Astrocyte (in vitro differentiated cells and primary cell): Measurements from ENCODE around the gene PHC2. TPM values are rescaled to one million over a fixed set of nuclear protein-coding genes. Genes with fewer than 3 reads are reported as not detected.

ENCODE experiments used
- DNase-seq: peaks from one replicate; pipeline ENCODE4 v3.0.0-alpha.2; 2010; ENCODE audit warnings: low read depth
- FAIRE-seq: peaks from 2 replicates; lab custom pipeline; 2011; peaks lifted over from hg19 to GRCh38; lab: Jason Lieb, UNC
- H2AFZ ChIP-seq: 2 replicates; pipeline ENCODE4 v1.6.0; 2012; ENCODE audit warnings: low read depth, low read length, inconsistent platforms
- H3K27ac ChIP-seq: 2 replicates; pipeline ENCODE4 v1.5.1; 2011; ENCODE audit warnings: low read depth, low read length, inconsistent platforms
- H3K27me3 ChIP-seq: 2 replicates; pipeline ENCODE4 v1.6.0; 2011; ENCODE audit warnings: low read length, inconsistent platforms; ENCODE audit not compliant: insufficient read depth
- H3K36me3 ChIP-seq: 2 replicates; pipeline ENCODE4 v1.5.1; 2011; ENCODE audit warnings: low read length, inconsistent platforms; ENCODE audit not compliant: insufficient read depth
- H3K4me1 ChIP-seq: 2 replicates; pipeline ENCODE4 v1.5.1; 2011; ENCODE audit warnings: low read length, inconsistent platforms; ENCODE audit not compliant: insufficient read depth
- H3K4me2 ChIP-seq: 2 replicates; pipeline ENCODE4 v1.6.0; 2012; ENCODE audit warnings: low read length, inconsistent platforms
- H3K4me3 ChIP-seq: 2 replicates; pipeline ENCODE4 v1.5.1; 2011; ENCODE audit warnings: low read depth, mild to moderate bottlenecking, low read length, inconsistent platforms; ENCODE audit not compliant: insufficient read depth
- H3K79me2 ChIP-seq: 2 replicates; pipeline ENCODE4 v1.6.0; 2012; ENCODE audit warnings: mild to moderate bottlenecking, low read length, inconsistent platforms; ENCODE audit not compliant: insufficient read depth
- H3K9ac ChIP-seq: 2 replicates; pipeline ENCODE4 v1.6.0; 2012; ENCODE audit warnings: mild to moderate bottlenecking, low read length, inconsistent platforms
- H3K9me3 ChIP-seq: 2 replicates; pipeline ENCODE4 v1.5.1; 2012; ENCODE audit warnings: low read depth, mild to moderate bottlenecking, low read length, inconsistent platforms; ENCODE audit not compliant: insufficient read depth
- H4K20me1 ChIP-seq: 2 replicates; pipeline ENCODE4 v1.6.0; 2012; ENCODE audit warnings: low read length, inconsistent platforms; ENCODE audit not compliant: insufficient read depth
- H3K27ac Mint-ChIP-seq: one replicate; pipeline ENCODE4 v1.8.0; 2021; ENCODE audit warnings: mild to moderate bottlenecking, mixed read lengths; ENCODE audit not compliant: unreplicated experiment
- H3K27me3 Mint-ChIP-seq: one replicate; pipeline ENCODE4 v1.8.0; 2021; ENCODE audit warnings: low read depth, mixed read lengths; ENCODE audit not compliant: unreplicated experiment
- H3K36me3 Mint-ChIP-seq: one replicate; pipeline ENCODE4 v1.8.0; 2021; ENCODE audit warnings: low read depth, mixed read lengths; ENCODE audit not compliant: unreplicated experiment
- H3K4me1 Mint-ChIP-seq: one replicate; pipeline ENCODE4 v1.8.0; 2021; ENCODE audit warnings: low read depth, mixed read lengths; ENCODE audit not compliant: unreplicated experiment
- H3K4me3 Mint-ChIP-seq: one replicate; pipeline ENCODE4 v1.8.0; 2021; ENCODE audit warnings: mild to moderate bottlenecking, moderate library complexity, mixed read lengths; ENCODE audit not compliant: unreplicated experiment
- H3K9me3 Mint-ChIP-seq: one replicate; pipeline ENCODE4 v1.8.0; 2021; ENCODE audit warnings: mild to moderate bottlenecking, mixed read lengths; ENCODE audit not compliant: unreplicated experiment
- EZH2 ChIP-seq: IDR thresholded peaks from 2 replicates; pipeline ENCODE4 v1.6.1; 2012; ENCODE audit warnings: mild to moderate bottlenecking, low read length, inconsistent platforms; ENCODE audit not compliant: insufficient read depth
- total RNA-seq: library from RNA; stranded (reverse); gene quantifications from 2 replicates; pipeline ENCODE4 v1.2.1, GENCODE V29; 2021
- TF ChIP-seq, protein P1 (sequence below): IDR thresholded peaks from 2 replicates; pipeline ENCODE4 v1.5.1; 2011; ENCODE audit warnings: low read depth, mild to moderate bottlenecking, inconsistent platforms, low read length, moderate library complexity; ENCODE audit not compliant: insufficient read depth

Gene PHC2
- total RNA-seq, 1 donor from 2014 or later = 113 TPM

DNA sequence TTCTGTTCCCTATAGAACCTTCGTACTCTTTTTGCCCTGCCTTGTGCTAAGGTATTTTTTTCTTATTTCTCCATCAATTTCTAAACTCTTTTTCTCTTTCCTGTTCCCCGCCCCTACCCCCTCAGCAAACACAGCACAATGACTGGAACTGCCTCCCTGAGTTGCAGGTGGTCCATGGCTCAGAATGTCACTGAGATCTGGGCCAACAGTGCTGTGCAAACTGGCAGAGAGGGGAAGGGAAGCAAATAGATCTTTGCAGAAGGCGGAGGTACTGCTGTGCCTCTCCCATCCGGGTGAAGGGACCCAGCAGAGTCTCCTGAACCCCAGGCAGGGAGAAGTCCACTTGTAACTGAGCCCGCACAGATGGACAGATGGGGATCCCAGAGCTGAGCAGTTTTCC lies 77.4 kb downstream of the PHC2 start:
- Histone ChIP-seq H3K4me2 (no peak overlapping the region), H3K27me3 (no peaks in the 10 kb centered on the region), H2AFZ (no peak overlapping the region), H3K27ac (no peak overlapping the region), H3K9me3 (no peaks in the 10 kb centered on the region), H3K4me1 (peaks cover 8% of the 10 kb centered on the region), H3K4me3 (no peak overlapping the region), H3K79me2 (peaks cover 10% of the 10 kb centered on the region), H4K20me1 (peaks cover 5% of the 10 kb centered on the region), H3K36me3 (no peaks in the 10 kb centered on the region), H3K9ac (no peak overlapping the region)
- H3K27me3 Mint-ChIP-seq = peaks cover 6% of the 10 kb centered on the region
- DNase-seq (no peak), FAIRE-seq (no peak)
- H3K9me3 Mint-ChIP-seq = no peaks in the 10 kb centered on the region
- peaks cover 28% of the 10 kb centered on the region for H3K36me3 Mint-ChIP-seq
- no peak overlapping the region for H3K27ac Mint-ChIP-seq
- TF ChIP-seq EZH2 = no peak
- TF ChIP-seq, protein P1, sequence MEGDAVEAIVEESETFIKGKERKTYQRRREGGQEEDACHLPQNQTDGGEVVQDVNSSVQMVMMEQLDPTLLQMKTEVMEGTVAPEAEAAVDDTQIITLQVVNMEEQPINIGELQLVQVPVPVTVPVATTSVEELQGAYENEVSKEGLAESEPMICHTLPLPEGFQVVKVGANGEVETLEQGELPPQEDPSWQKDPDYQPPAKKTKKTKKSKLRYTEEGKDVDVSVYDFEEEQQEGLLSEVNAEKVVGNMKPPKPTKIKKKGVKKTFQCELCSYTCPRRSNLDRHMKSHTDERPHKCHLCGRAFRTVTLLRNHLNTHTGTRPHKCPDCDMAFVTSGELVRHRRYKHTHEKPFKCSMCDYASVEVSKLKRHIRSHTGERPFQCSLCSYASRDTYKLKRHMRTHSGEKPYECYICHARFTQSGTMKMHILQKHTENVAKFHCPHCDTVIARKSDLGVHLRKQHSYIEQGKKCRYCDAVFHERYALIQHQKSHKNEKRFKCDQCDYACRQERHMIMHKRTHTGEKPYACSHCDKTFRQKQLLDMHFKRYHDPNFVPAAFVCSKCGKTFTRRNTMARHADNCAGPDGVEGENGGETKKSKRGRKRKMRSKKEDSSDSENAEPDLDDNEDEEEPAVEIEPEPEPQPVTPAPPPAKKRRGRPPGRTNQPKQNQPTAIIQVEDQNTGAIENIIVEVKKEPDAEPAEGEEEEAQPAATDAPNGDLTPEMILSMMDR = no peak
- peaks cover 21% of the 10 kb centered on the region for H3K4me1 Mint-ChIP-seq
- H3K4me3 Mint-ChIP-seq = no peak overlapping the region

DNA sequence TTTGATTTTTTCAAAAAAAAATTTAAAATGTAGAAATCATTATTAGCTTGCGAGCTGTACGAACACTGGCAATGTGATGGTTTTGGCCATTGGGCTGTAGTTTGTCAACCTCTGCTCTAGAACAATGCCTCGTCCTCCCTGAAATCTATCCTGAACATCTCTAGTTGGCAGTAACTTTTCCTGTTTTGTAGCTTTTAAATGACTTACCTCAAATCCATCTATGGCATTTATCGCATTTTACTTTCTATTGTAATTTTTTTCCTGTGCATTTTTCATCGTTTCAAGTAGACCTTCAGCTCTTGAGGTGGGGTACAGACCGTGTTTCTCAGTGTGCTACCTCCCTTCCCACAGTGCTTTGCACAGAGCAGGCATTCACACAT lies 79.6 kb downstream of the PHC2 start:
- peaks cover 22% of the 10 kb centered on the region for H3K4me1 Mint-ChIP-seq
- Histone ChIP-seq H3K27me3 (no peaks in the 10 kb centered on the region), H4K20me1 (peaks cover 22% of the 10 kb centered on the region), H3K79me2 (peaks cover 32% of the 10 kb centered on the region), H2AFZ (no peak overlapping the region), H3K9ac (no peak overlapping the region), H3K4me2 (no peak overlapping the region), H3K4me3 (no peak overlapping the region), H3K36me3 (no peaks in the 10 kb centered on the region), H3K9me3 (no peaks in the 10 kb centered on the region), H3K4me1 (peaks cover 22% of the 10 kb centered on the region), H3K27ac (no peak overlapping the region)
- H3K27ac Mint-ChIP-seq = peak overlapping the region; percentile 5
- peaks cover 21% of the 10 kb centered on the region for H3K36me3 Mint-ChIP-seq
- H3K4me3 Mint-ChIP-seq = peak overlapping the region; percentile 62
- TF ChIP-seq, protein P1 = no peak
- no peak for TF ChIP-seq EZH2
- H3K27me3 Mint-ChIP-seq = peaks cover 6% of the 10 kb centered on the region
- DNase-seq = no peak
- no peaks in the 10 kb centered on the region for H3K9me3 Mint-ChIP-seq
- no peak for FAIRE-seq

DNA sequence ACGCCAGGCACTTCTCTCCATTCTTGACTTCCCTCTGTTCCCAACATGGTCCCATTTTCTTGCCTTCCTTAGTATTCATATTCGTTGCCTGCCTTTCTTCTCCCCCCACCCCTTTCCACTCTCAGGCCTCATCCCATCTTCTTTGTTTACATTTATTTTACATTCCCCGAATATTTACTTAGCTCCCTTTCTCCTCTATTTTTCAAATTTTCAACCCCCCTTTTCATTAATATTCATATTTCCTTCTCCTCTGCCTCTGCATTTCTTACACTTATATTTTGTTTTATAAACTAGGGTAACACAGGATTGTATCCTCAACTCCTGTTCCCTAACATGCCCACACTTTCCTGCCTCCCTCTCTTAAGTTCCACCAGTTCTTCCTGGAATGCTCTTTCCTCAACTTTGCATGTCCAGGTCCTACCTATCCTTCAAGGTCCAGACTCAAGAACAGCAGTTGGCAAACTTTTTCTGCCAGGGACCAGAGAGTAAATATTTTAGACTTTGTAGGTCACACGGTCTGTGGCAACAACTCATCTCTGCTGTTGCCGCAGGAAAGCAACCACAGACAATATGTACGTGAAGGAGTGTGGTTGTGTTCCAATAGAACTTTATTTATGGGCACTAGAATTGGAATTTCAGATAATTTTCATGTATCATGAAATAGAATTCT lies 80.1 kb downstream of the PHC2 start:
- H3K79me2 ChIP-seq = peaks cover 37% of the 10 kb centered on the region
- Mint-ChIP-seq H3K36me3 (peaks cover 22% of the 10 kb centered on the region), H3K27ac (peak overlapping the region; percentile 68), H3K27me3 (peaks cover 6% of the 10 kb centered on the region), H3K4me3 (peak overlapping the region; percentile 86), H3K4me1 (peaks cover 25% of the 10 kb centered on the region), H3K9me3 (no peaks in the 10 kb centered on the region)
- DNase-seq (no peak), FAIRE-seq (no peak)
- no peaks in the 10 kb centered on the region for H3K27me3 ChIP-seq
- peaks cover 25% of the 10 kb centered on the region for H4K20me1 ChIP-seq
- H2AFZ ChIP-seq = peak overlapping the region; percentile 91
- H3K9me3 ChIP-seq = no peaks in the 10 kb centered on the region
- H3K4me1 ChIP-seq = peaks cover 27% of the 10 kb centered on the region
- H3K4me2 ChIP-seq = peak overlapping the region; percentile 99
- peak overlapping the region; percentile 64 for H3K4me3 ChIP-seq
- H3K27ac ChIP-seq = peak overlapping the region; percentile 69
- peak overlapping the region; percentile 84 for H3K9ac ChIP-seq
- no peaks in the 10 kb centered on the region for H3K36me3 ChIP-seq
- TF ChIP-seq EZH2 = no peak
- TF ChIP-seq, protein P1 = no peak
